Prostate gland (tissue), 2 donors: ENCODE data around the gene MLLT6.

Source experiments
- POLR2A ChIP-seq: fragments of 450-650 bp; IDR thresholded peaks from one replicate; pipeline ENCODE4 v1.6.1; 2016; ENCODE audit warnings: antibody characterized with exemption, mild to moderate bottlenecking
- POLR2AphosphoS5 ChIP-seq: sonication (generic); formaldehyde crosslinking; IDR thresholded peaks from one replicate; pipeline ENCODE4 v1.6.1; 2017; ENCODE audit warnings: antibody characterized with exemption
- TF ChIP-seq, protein P1 (sequence below), 4 experiments: fragments of 200-600 bp in 2 of 4; fragments of 450-650 bp in 2 of 4; sonication (generic) in 2 of 4; IDR thresholded peaks; 1 replicate in 3 of 4; 2 replicates in 1 of 4; pipeline ENCODE4 v1.5.1; 2016 to 2019; ENCODE audit warnings: antibody characterized with exemption in 4 of 4, mild to moderate bottlenecking in 2 of 4, moderate library complexity in 2 of 4

DNA sequence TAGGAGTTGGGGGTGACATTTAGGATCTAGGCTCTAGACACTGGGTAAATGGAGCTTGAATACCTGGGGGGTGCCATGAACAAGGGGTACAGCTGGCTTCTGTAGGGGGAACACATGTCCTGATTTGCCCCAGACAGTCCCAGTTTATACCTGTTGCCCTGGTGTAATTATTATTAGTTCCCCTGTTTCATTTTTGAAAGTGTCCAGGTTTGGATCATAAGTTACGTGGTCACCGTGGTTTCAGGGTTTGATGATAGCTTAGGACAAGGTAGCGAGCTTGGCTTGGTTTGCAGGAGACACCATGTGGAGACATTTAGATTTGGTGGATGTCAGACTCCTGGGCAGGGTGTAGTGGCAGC is 5.5 kb downstream of the MLLT6 start:
- TF ChIP-seq, protein P1, sequence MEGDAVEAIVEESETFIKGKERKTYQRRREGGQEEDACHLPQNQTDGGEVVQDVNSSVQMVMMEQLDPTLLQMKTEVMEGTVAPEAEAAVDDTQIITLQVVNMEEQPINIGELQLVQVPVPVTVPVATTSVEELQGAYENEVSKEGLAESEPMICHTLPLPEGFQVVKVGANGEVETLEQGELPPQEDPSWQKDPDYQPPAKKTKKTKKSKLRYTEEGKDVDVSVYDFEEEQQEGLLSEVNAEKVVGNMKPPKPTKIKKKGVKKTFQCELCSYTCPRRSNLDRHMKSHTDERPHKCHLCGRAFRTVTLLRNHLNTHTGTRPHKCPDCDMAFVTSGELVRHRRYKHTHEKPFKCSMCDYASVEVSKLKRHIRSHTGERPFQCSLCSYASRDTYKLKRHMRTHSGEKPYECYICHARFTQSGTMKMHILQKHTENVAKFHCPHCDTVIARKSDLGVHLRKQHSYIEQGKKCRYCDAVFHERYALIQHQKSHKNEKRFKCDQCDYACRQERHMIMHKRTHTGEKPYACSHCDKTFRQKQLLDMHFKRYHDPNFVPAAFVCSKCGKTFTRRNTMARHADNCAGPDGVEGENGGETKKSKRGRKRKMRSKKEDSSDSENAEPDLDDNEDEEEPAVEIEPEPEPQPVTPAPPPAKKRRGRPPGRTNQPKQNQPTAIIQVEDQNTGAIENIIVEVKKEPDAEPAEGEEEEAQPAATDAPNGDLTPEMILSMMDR (IDR thresholded peaks at IDR 0.05): no peak
- TF ChIP-seq POLR2A (no peak), POLR2AphosphoS5 (no peak)
